ENCODE measurements around the gene ZNF691. TPM values are rescaled to one million over a fixed set of nuclear protein-coding genes. Genes with fewer than 3 reads are reported as not detected.
"Not testable (repeated sequence)": the region's sequence is repeated elsewhere in the genome, so short reads cannot be mapped to it uniquely, and the experiment has no call there.

ZNF691 gene
- total RNA-seq, 3 donors from 2014 or later: 5.5 to 6.5 (median 5.9) TPM

DNA sequence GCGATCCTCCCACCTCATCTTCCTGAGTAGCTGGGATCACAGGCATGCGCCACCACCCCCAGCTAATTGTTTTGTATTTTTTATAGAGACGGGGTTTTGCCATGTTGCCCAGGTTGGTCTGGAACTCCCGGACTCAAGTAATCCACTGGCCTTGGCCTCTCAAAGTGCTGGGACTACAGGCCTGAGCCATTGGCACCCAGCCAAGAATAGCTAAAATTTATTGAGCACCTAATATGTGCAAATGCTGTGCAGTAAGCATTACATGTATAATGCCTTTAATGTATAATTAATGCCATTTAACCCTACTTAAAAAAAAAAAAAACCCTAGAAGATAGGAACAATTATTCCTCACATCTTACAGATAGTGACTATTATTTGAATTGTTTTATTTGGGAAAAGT, 42.9 kb downstream of the ZNF691 start:
- H3K4me3 Mint-ChIP-seq: no peak overlapping the region
- peaks cover 9% of the 10 kb centered on the region for H3K27me3 Mint-ChIP-seq (ENCODE audit: low read depth)
- no peak for ATAC-seq

DNA sequence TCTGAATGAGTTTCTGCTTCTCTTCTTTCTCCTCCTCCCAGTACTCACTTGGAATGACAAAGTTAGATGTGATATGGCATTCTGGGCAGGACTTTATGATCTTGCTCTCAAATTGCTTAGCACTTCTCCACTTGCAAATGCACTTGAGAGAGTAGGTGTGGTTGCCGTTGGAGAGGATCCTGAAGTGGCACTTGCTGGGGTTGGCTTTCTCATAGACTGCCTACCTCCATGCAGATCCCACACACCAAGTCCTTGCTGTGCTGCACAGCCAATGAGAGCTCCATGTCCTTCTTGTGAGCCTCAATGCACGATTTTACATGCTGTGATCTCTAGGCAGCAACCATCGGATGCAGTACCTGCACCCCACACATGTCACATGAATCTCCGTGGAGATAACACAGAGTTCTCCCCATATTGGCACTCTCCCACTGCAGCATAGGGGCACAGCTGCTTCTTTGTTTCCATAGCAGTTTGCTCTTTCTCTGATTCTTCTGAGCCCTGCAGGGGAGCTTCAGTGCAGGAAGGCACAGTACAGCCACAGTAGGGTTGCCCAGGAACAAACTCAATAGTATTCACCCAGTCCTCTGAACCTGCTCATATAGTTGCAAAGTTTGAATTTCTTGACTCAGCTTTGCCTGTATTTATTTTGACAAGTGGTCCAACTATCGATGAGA, 45.2 kb downstream of the ZNF691 start:
- no peak for ATAC-seq
- H3K4me3 Mint-ChIP-seq: no peak overlapping the region
- no peak for DNase-seq
- no peaks in the 10 kb centered on the region for H3K4me1 Mint-ChIP-seq (ENCODE audit: low read depth)
- H3K27me3 Mint-ChIP-seq (ENCODE audit: low read depth): peaks cover 9% of the 10 kb centered on the region
- H3K9me3 Mint-ChIP-seq: peaks cover 5% of the 10 kb centered on the region
- H3K36me3 Mint-ChIP-seq (ENCODE audit: insufficient read depth): no peaks in the 10 kb centered on the region

More for the DNA sequence above, 42.9 kb downstream of the ZNF691 start:
- DNase-seq: no peak
- no peaks in the 10 kb centered on the region for H3K36me3 Mint-ChIP-seq (ENCODE audit: insufficient read depth)
- no peaks in the 10 kb centered on the region for H3K9me3 Mint-ChIP-seq
- H3K4me1 Mint-ChIP-seq (ENCODE audit: low read depth): no peaks in the 10 kb centered on the region

DNA sequence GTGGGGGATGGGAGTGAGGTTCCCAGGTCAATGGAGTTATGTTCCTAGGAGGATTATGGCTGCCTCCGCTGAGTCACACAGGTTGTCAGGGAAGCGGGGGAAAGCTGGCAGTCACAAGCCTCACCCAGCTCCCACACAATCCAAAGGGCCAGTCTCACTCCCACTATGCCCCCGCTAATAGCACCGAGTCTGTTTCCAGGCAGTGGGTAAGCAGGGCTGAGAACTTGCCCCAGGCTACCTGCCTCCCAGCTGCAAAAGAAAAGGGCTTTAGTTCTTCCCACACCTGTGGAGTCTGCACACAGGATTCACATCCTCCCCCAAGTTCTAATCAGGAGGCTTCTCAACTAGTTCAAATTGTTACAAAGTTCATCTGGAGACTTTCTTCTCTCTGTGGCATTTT, 53.5 kb downstream of the ZNF691 start:
- Mint-ChIP-seq H3K27me3 (ENCODE audit: low read depth) (peaks cover 45% of the 10 kb centered on the region), H3K9me3 (peaks cover 22% of the 10 kb centered on the region)
- not testable (repeated sequence) for DNase-seq; ATAC-seq; H3K4me3 Mint-ChIP-seq; H3K36me3 Mint-ChIP-seq (ENCODE audit: insufficient read depth); H3K4me1 Mint-ChIP-seq (ENCODE audit: low read depth)

Other genes starting within 250 kb of the ZNF691 start
- 100 to 1,000 TPM in 2 of 3 donors, 10 to 100 TPM in 1; 97.4 to 122 (median 117) TPM for gene PPIH, start 188.2 kb upstream of the ZNF691 start, total RNA-seq
- gene YBX1, start 164.2 kb upstream of the ZNF691 start, total RNA-seq: 1,000 to 10,000 TPM; 1,281 to 1,520 (median 1,366) TPM
- not detected for gene CLDN19, start 106.4 kb upstream of the ZNF691 start, total RNA-seq
- gene P3H1, start 79.6 kb upstream of the ZNF691 start, total RNA-seq: 10 to 100 TPM; 40.4 to 44.7 (median 41.6) TPM
- gene C1orf50, start 79.4 kb upstream of the ZNF691 start, total RNA-seq: 1 to 10 TPM; 4.5 to 7.9 (median 5.0) TPM
- under 1 TPM in 2 of 3 donors, not detected in 1; 0.10 to 0.24 TPM for gene TMEM269, start 61.6 kb upstream of the ZNF691 start, total RNA-seq
- gene ERMAP, start 29.5 kb upstream of the ZNF691 start, total RNA-seq: 1 to 10 TPM; 1.8 to 2.4 (median 2.1) TPM
- 10 to 100 TPM in 2 of 3 donors, 1 to 10 TPM in 1; 9.2 to 10.7 (median 10.2) TPM for gene SVBP, start 29.2 kb upstream of the ZNF691 start, total RNA-seq
- 100 to 1,000 TPM; 135 to 141 (median 140) TPM for gene SLC2A1, start 112.3 kb downstream of the ZNF691 start, total RNA-seq

All from activated T-cell treated with anti-CD3 and anti-CD28 coated beads, Interleukin-2, amount 50 U/mL, for 4 hours (primary cell).